ENCODE results near the gene ZNF507. TPM values are rescaled to one million over a fixed set of nuclear protein-coding genes. Genes with fewer than 3 reads are reported as not detected.

The ZNF507 gene
- total and polyA plus RNA-seq, 2 of the 8 experiments (the other 6 are each of a cell fraction or from before 2014, with no cell fraction given), result 8.6 to 28.8 TPM

DNA sequence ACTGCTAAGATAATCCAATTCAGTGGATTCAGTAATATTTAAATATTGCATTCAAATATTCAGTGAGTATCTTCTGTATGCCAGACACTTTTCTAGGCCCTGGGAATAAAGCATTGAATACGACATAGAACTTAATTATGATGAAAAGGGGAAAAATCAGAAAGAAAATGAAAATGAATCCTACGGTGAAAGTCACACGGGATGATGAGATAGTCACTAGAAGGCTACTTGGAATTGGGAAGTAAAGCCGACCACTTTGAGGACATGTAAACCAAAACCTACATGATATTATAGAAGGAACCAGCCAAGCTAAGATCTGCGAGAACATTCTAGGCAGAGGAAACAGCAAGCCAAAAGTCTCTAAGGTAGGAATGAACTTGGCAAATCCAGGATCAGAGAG is 70.3 kb downstream of the ZNF507 start:
- Histone ChIP-seq H2BK5ac (ENCODE audit: low read depth, low read length) (no peak overlapping the region), H3K4me2 (ENCODE audit: insufficient read depth in 1 of 2, low read depth in 2 of 2, low read length in 2 of 2) (no peak overlapping the region), H4K8ac (ENCODE audit: extremely low read depth, insufficient read depth, low read length) (no peak overlapping the region), H3K27me3 (replicated peaks in 1 of 4; ENCODE audit: control insufficient read depth in 3 of 4, extremely low read depth in 1 of 4, insufficient read depth in 3 of 4, low read length in 3 of 4) (no peaks in the 10 kb centered on the region), H3K4me1 (replicated peaks in 1 of 4; ENCODE audit: control insufficient read depth in 3 of 4, insufficient read depth in 4 of 4, low read length in 3 of 4) (no peaks in the 10 kb centered on the region), H3K4me3 (ENCODE audit: extremely low read depth in 1 of 4, insufficient read depth in 2 of 4, low read depth in 3 of 4, low read length in 4 of 4) (no peak overlapping the region), H3K56ac (replicated peaks; ENCODE audit: insufficient read length, low read depth, low read length) (no peak overlapping the region), H3K79me1 (ENCODE audit: low read depth, low read length) (no peaks in the 10 kb centered on the region; the same call in 1 of the 2 replicates), H4K5ac (ENCODE audit: insufficient read length, low read depth, low read length) (no peak overlapping the region), H3K9me3 (ENCODE audit: insufficient read depth in 2 of 2, low read depth in 1 of 2, low read length in 1 of 2) (no peaks in the 10 kb centered on the region), H3K79me2 (ENCODE audit: control insufficient read depth in 1 of 2, insufficient read depth in 2 of 2, low read length in 2 of 2) (peaks cover 0 to 7% of the 10 kb centered on the region in 2 experiments; a peak in 1 of 4 replicates), H3K18ac (ENCODE audit: extremely low read depth, low read length) (no peak overlapping the region), H4K20me1 (replicated peaks in 1 of 2; ENCODE audit: control insufficient read depth in 1 of 2, insufficient read depth in 2 of 2, low read length in 2 of 2) (peaks cover 0 to 3% of the 10 kb centered on the region in 2 experiments), H2BK15ac (ENCODE audit: low read length) (no peak overlapping the region), H2BK12ac (ENCODE audit: low read depth, low read length) (no peak overlapping the region), H2BK120ac (replicated peaks; ENCODE audit: low read depth, low read length) (no peak overlapping the region), H3K23ac (ENCODE audit: insufficient read length) (no peak overlapping the region), H2AK5ac (ENCODE audit: low read depth, low read length) (no peak overlapping the region), H2AFZ (ENCODE audit: low read length) (no peak overlapping the region), H3K14ac (ENCODE audit: insufficient read length) (no peak overlapping the region), H3K27ac (ENCODE audit: low read depth, low read length) (no peak overlapping the region), H4K91ac (replicated peaks; ENCODE audit: insufficient read length, low read length) (no peak overlapping the region), H2BK20ac (ENCODE audit: low read length) (no peak overlapping the region), H3K23me2 (ENCODE audit: low read depth, low read length) (no peaks in the 10 kb centered on the region), H3K36me3 (ENCODE audit: control insufficient read depth in 2 of 4, insufficient read depth in 4 of 4, low read length in 3 of 4) (peaks cover 9 to 41% (median 27%) of the 10 kb centered on the region in 4 experiments), H3K9ac (replicated peaks in 1 of 4; ENCODE audit: extremely low read depth in 1 of 4, low read depth in 3 of 4, low read length in 3 of 4) (no peak overlapping the region), H3K4ac (replicated peaks; ENCODE audit: insufficient read length, low read depth, low read length) (no peak overlapping the region)
- 93% methylated on average over 5 of the region's 5 CpGs; no CpG with 5 or more reads in 1 of the 2 experiments for WGBS, 2 experiments (ENCODE audit: extremely low coverage in 1 of 2, insufficient coverage in 1 of 2, insufficient read length in 1 of 2, insufficient replicate concordance in 2 of 2, low coverage in 1 of 2, low lambda C conversion rate in 2 of 2, missing lambda C conversion rate in 1 of 2)
- CTCF ChIA-PET (ENCODE audit: partially characterized antibody), result no interaction called here
- POLR2A ChIA-PET (ENCODE audit: partially characterized antibody), result interaction anchor here (0.7 to 2.7 kb wide), 2 partner anchors 11 to 68 kb away, joined by 3 to 13 read pairs; partner anchors contain the start of gene DPY19L3
- FAIRE-seq (no peak), DNase-seq (ENCODE audit: low read depth in 1 of 2, low spot score in 2 of 2) (no peak)
- TF ChIP-seq, protein P1, sequence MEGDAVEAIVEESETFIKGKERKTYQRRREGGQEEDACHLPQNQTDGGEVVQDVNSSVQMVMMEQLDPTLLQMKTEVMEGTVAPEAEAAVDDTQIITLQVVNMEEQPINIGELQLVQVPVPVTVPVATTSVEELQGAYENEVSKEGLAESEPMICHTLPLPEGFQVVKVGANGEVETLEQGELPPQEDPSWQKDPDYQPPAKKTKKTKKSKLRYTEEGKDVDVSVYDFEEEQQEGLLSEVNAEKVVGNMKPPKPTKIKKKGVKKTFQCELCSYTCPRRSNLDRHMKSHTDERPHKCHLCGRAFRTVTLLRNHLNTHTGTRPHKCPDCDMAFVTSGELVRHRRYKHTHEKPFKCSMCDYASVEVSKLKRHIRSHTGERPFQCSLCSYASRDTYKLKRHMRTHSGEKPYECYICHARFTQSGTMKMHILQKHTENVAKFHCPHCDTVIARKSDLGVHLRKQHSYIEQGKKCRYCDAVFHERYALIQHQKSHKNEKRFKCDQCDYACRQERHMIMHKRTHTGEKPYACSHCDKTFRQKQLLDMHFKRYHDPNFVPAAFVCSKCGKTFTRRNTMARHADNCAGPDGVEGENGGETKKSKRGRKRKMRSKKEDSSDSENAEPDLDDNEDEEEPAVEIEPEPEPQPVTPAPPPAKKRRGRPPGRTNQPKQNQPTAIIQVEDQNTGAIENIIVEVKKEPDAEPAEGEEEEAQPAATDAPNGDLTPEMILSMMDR (IDR thresholded peaks at IDR 0.05; ENCODE audit: control extremely low read depth in 1 of 3, insufficient read depth in 1 of 3, low read depth in 1 of 3, low read length in 3 of 3), result no peak
- TF ChIP-seq SP1 (IDR thresholded peaks at IDR 0.05; ENCODE audit: low read depth, low read length) (no peak), CTBP2 (IDR thresholded peaks at IDR 0.05; ENCODE audit: borderline replicate concordance, insufficient read depth, insufficient read length, low read length) (no peak), CHD1 (IDR thresholded peaks at IDR 0.05; ENCODE audit: low read depth, low read length) (no peak), SIN3A (conservative IDR thresholded peaks at IDR 0.05 in 1 of 2, IDR thresholded peaks at IDR 0.05 in 1 of 2; ENCODE audit: low read depth in 1 of 2, low read length in 2 of 2) (no peak), SUZ12 (IDR thresholded peaks at IDR 0.05; ENCODE audit: low read length) (no peak), RNF2 (IDR thresholded peaks at IDR 0.05; ENCODE audit: borderline replicate concordance, low read depth, low read length, missing control alignments, poor library complexity, severe bottlenecking) (no peak), TBP (IDR thresholded peaks at IDR 0.05; ENCODE audit: low read depth, low read length) (no peak), KDM4A (IDR thresholded peaks at IDR 0.05; ENCODE audit: low read depth, low read length, severe bottlenecking) (no peak)
- TF ChIP-seq, protein P2, sequence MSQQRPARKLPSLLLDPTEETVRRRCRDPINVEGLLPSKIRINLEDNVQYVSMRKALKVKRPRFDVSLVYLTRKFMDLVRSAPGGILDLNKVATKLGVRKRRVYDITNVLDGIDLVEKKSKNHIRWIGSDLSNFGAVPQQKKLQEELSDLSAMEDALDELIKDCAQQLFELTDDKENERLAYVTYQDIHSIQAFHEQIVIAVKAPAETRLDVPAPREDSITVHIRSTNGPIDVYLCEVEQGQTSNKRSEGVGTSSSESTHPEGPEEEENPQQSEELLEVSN (IDR thresholded peaks at IDR 0.05), result no peak
